Naive thymus-derived CD8-positive, alpha-beta T cell (primary cell): ENCODE measurements around the gene DDHD1. TPM values are rescaled to one million over a fixed set of nuclear protein-coding genes. Genes with fewer than 3 reads are reported as not detected.
"Not testable (repeated sequence)": the region's sequence is repeated elsewhere in the genome, so short reads cannot be mapped to it uniquely, and the experiment has no call there.

ENCODE experiments used
- ATAC-seq, 2 donors: fragments of 150-1000 bp; cut with Tn5 transposase in 1 of 2; sonication (Bioruptor Pico), chemical (Tn5 transposase) in 1 of 2; 1 replicate in 1 of 2; 2 replicates in 1 of 2; pipeline ENCODE4 v1.10.0; 2021; ENCODE audit warnings: mild to moderate bottlenecking in 2 of 2, moderate library complexity in 2 of 2
- POLR2A ChIA-PET: fragments of 350-600 bp; sonication (Branson Sonifier 250); formaldehyde crosslinking; loops from one replicate; lab custom pipeline; 2021; ENCODE audit warnings: antibody characterized with exemption; lab: Charles Lee
- DNase-seq, 10 donors: peaks; one replicate each; pipeline versions ENCODE4 v3.0.0 to v3.0.0-alpha.2; 2020 to 2022
- H3K27ac Mint-ChIP-seq, 10 donors: one replicate each; pipeline ENCODE4 v1.8.0; 2020 to 2022; ENCODE audit warnings: mild to moderate bottlenecking in 10 of 10, mixed read lengths in 10 of 10, moderate library complexity in 4 of 10, inconsistent platforms in 1 of 10
- H3K27me3 Mint-ChIP-seq, 5 donors: one replicate each; pipeline ENCODE4 v1.8.0; 2021 to 2022; ENCODE audit warnings: mixed read lengths in 5 of 5
- H3K36me3 Mint-ChIP-seq, 3 donors: one replicate each; pipeline ENCODE4 v1.8.0; 2020 to 2022; ENCODE audit warnings: mixed read lengths in 3 of 3, mild to moderate bottlenecking in 2 of 3, inconsistent platforms in 1 of 3
- H3K4me1 Mint-ChIP-seq, 4 donors: one replicate each; pipeline ENCODE4 v1.8.0; 2021 to 2022; ENCODE audit warnings: mixed read lengths in 4 of 4
- H3K4me3 Mint-ChIP-seq, 10 donors: one replicate each; pipeline ENCODE4 v1.8.0; 2020 to 2022; ENCODE audit warnings: mild to moderate bottlenecking in 10 of 10, mixed read lengths in 10 of 10, moderate library complexity in 6 of 10, inconsistent platforms in 1 of 10
- H3K9me3 Mint-ChIP-seq, 9 donors: one replicate each; pipeline ENCODE4 v1.8.0; 2020 to 2022; ENCODE audit warnings: mixed read lengths in 9 of 9, mild to moderate bottlenecking in 3 of 9, inconsistent platforms in 1 of 9, moderate library complexity in 1 of 9
- polyA plus RNA-seq, 3 donors: library from polyadenylated mRNA; unstranded; fragments of 300-500 nt; fragmentation: Illumina TruSeq; gene quantifications; one replicate each; pipeline ENCODE4 v1.2.3, GENCODE V29; 2021
- total RNA-seq, 8 experiments: library from RNA in 2 of 8; stranded (reverse) in 2 of 8; gene quantifications; one replicate each; pipeline ENCODE4 v1.2.3 and lab custom pipeline; 2021 to 2026

The DDHD1 gene
- total and polyA plus RNA-seq, 5 experiments from 2014 or later, result 4.3 to 53.1 (median 6.4) TPM

DNA sequence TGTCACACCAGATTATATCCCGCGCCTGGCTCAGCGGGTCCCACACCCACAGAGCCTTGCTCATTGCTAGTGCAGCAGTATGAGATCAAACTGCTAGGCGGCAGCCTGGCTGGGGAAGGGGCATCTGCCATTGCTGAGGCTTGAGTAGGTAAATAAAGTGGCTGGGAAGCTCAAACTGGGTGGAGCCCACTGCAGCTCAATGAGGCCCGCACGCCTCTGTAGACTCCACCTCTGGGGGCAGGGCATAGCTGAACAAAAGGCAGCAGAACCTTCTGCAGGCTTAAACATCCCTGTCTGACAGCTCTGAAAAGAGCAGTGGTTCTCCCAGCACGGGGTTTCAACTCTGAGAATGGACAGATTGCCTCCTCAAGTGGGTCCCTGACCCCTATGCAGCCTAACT lies 68.2 kb downstream of the DDHD1 start:
- DNase-seq, H3K9me3 Mint-ChIP-seq, H3K4me3 Mint-ChIP-seq, ATAC-seq, POLR2A ChIA-PET, H3K27me3 Mint-ChIP-seq, H3K27ac Mint-ChIP-seq: not testable (repeated sequence)
- Mint-ChIP-seq H3K4me1 (peaks cover 10 to 17% (median 17%) of the 10 kb centered on the region in 4 donors), H3K36me3 (peaks cover 11 to 88% (median 71%) of the 10 kb centered on the region in 3 donors)

GRCh38 chr14:53064475-53064874 lies 88.6 kb downstream of the DDHD1 start:
- Mint-ChIP-seq H3K4me1 (peaks cover 0 to 2% (median 0%) of the 10 kb centered on the region in 4 donors), H3K9me3 (no peaks in the 10 kb centered on the region), H3K27ac (peak overlapping the region in 2 of 10 donors; percentile 3 to 5), H3K4me3 (no peak overlapping the region), H3K27me3 (no peaks in the 10 kb centered on the region), H3K36me3 (peaks cover 2 to 40% (median 6%) of the 10 kb centered on the region in 3 donors)
- DNase-seq (no peak), ATAC-seq (no peak)
- POLR2A ChIA-PET, result no interaction called here

- ATAC-seq (no peak), DNase-seq (no peak)
- no peaks in the 10 kb centered on the region for H3K9me3 Mint-ChIP-seq
- H3K4me1 Mint-ChIP-seq, result peaks cover 0 to 2% (median 0%) of the 10 kb centered on the region in 4 donors
- POLR2A ChIA-PET, result interaction anchor here (0.7 kb wide), 1 partner anchor 79 kb away, joined by 3 read pairs; no protein-coding TSS in a partner anchor
- H3K4me3 Mint-ChIP-seq, result no peak overlapping the region
- peaks cover 0 to 42% (median 2%) of the 10 kb centered on the region in 3 donors for H3K36me3 Mint-ChIP-seq
- H3K27ac Mint-ChIP-seq, result no peak overlapping the region
- H3K27me3 Mint-ChIP-seq, result no peaks in the 10 kb centered on the region
Measured at GRCh38 chr14:53062856-53063255, 90.3 kb downstream of the DDHD1 start.

GRCh38 chr14:53060046-53060445 lies 93.1 kb downstream of the DDHD1 start:
- DNase-seq (no peak), ATAC-seq (no peak)
- Mint-ChIP-seq H3K27ac (peak overlapping the region in 1 of 10 donors; percentile 0), H3K36me3 (peaks cover 0 to 42% (median 0%) of the 10 kb centered on the region in 3 donors), H3K4me1 (peaks cover 0 to 6% (median under 1%) of the 10 kb centered on the region in 4 donors), H3K9me3 (no peaks in the 10 kb centered on the region), H3K4me3 (no peak overlapping the region), H3K27me3 (no peaks in the 10 kb centered on the region)
- POLR2A ChIA-PET, result no interaction called here

DNA sequence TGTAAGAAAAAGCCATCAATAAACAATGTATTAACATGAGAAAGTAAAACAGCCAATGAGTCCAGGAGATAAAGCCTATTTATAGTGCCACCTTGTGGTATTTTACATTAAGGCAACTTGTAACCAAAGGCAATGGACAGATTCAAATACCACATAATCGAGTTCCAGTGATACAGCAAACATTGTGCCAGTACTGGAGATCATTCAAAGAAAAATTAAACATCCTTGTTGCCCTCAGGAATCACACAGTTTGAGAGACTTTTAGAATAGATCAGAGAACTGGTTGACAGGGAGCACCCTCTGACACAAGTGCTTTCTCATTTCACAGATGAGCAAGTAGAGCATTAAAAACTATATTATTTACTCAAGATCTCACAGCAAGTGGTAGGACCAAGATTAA lies 98.1 kb downstream of the DDHD1 start:
- POLR2A ChIA-PET, result interaction anchor here (1.7 kb wide), 1 partner anchor 98 kb away, joined by 6 read pairs; the partner anchor contains the start of gene DDHD1
- Mint-ChIP-seq H3K9me3 (no peaks in the 10 kb centered on the region), H3K4me3 (no peak overlapping the region), H3K4me1 (peaks cover 0 to 5% (median 2%) of the 10 kb centered on the region in 4 donors), H3K27ac (no peak overlapping the region), H3K27me3 (no peaks in the 10 kb centered on the region), H3K36me3 (peaks cover 9 to 49% (median 15%) of the 10 kb centered on the region in 3 donors)
- DNase-seq (peak in 3 of 10 donors; percentile 32 to 41 (median 35)), ATAC-seq (peak; percentile 47 to 53)

DNA sequence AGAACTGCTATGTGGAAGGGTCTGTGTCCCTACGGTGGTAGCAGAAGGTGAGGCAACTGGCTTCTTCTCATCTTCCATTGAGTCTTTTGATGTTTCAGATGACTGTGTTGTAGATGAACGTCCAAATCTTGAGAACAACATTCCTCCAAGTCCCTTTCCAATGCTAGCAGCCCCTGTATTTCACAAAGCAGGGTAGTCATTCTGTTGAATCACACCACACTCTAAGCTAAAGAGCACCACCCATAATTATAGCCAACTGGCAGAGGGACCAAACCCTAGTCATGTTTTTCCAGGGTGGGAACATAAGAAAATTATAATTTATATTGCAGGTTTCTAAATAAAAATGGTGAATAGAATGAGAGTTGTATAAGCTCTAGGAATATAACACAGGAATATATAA lies 98.7 kb downstream of the DDHD1 start:
- Mint-ChIP-seq H3K27me3 (no peaks in the 10 kb centered on the region), H3K27ac (peak overlapping the region in 1 of 10 donors; percentile 34), H3K9me3 (no peaks in the 10 kb centered on the region), H3K4me3 (no peak overlapping the region), H3K36me3 (peaks cover 13 to 54% (median 20%) of the 10 kb centered on the region in 3 donors), H3K4me1 (peaks cover 0 to 5% (median 2%) of the 10 kb centered on the region in 4 donors)
- POLR2A ChIA-PET, result interaction anchor here (1.7 kb wide), 1 partner anchor 98 kb away, joined by 6 read pairs; the partner anchor contains the start of gene DDHD1
- ATAC-seq, result no peak
- DNase-seq, result no peak

GRCh38 chr14:53048631-53049030 lies 104.5 kb downstream of the DDHD1 start:
- Mint-ChIP-seq H3K9me3 (no peaks in the 10 kb centered on the region), H3K27ac (no peak overlapping the region), H3K27me3 (no peaks in the 10 kb centered on the region), H3K4me3 (no peak overlapping the region), H3K36me3 (peaks cover 10 to 71% (median 36%) of the 10 kb centered on the region in 3 donors), H3K4me1 (peaks cover 0 to 2% (median 0%) of the 10 kb centered on the region in 4 donors)
- DNase-seq (no peak), ATAC-seq (no peak)
- POLR2A ChIA-PET, result no interaction called here

GRCh38 chr14:53047307-53048069 lies 105.6 kb downstream of the DDHD1 start:
- DNase-seq (no peak), ATAC-seq (no peak)
- Mint-ChIP-seq H3K27ac (no peak overlapping the region), H3K27me3 (no peaks in the 10 kb centered on the region), H3K36me3 (peaks cover 10 to 75% (median 42%) of the 10 kb centered on the region in 3 donors), H3K4me1 (peaks cover 0 to 2% (median 0%) of the 10 kb centered on the region in 4 donors), H3K4me3 (no peak overlapping the region), H3K9me3 (no peaks in the 10 kb centered on the region)
- POLR2A ChIA-PET, result no interaction called here

DNA sequence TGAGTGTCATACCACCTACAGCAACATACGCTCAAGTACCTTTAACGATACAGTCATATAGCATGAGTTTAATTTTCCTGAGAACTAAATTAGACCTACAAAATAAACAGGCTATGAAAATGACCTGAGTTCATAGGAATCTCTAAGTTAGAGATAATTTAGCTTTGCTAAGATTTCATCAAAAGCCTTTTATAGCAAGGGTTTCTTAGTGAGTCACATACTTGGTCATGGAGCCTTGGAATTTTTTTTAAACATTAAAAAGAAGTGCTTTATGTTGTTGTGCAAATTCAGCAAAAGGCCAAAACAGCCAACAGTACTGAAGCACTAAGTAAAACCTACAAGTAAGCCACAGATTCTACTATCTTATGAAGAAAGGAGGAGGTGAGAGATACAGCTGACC lies 108.6 kb downstream of the DDHD1 start:
- Mint-ChIP-seq H3K4me3 (no peak overlapping the region), H3K27ac (no peak overlapping the region), H3K27me3 (no peaks in the 10 kb centered on the region), H3K9me3 (no peaks in the 10 kb centered on the region), H3K36me3 (peaks cover 14 to 80% (median 59%) of the 10 kb centered on the region in 3 donors), H3K4me1 (peaks cover 0 to 3% (median 2%) of the 10 kb centered on the region in 4 donors)
- POLR2A ChIA-PET, result no interaction called here
- no peak for DNase-seq
- no peak for ATAC-seq

DNA sequence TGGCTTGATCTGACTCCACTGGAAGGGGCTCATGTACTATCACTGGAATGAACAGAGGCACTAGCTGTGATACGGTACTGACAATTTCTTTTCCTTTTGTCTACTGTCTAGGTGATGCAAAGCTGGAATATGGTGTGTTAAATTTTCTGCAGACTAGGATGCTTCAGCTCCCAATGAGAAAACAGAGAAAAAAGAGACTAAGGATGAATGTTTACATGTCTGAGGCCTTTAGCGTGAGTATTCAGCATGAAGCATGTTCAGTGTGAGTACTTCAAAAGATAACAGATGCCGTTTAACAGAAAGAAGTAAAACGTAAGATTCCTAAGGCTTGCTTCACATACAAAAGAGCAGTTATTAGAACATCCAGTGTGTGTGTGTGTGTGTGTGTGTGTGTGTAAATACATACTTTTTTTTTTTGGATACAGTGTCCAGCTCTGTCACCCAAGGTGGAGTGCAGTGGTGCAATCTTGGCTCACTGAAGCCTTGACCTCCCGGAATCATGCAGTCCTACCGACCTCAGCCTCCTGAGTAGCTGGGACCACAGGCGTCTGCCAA lies 110.0 kb downstream of the DDHD1 start:
- Mint-ChIP-seq H3K9me3 (no peaks in the 10 kb centered on the region), H3K4me1 (peaks cover 0 to 13% (median 8%) of the 10 kb centered on the region in 4 donors), H3K36me3 (peaks cover 28 to 83% (median 63%) of the 10 kb centered on the region in 3 donors), H3K27me3 (no peaks in the 10 kb centered on the region), H3K4me3 (no peak overlapping the region), H3K27ac (peak overlapping the region in 1 of 10 donors; percentile 26)
- no peak for DNase-seq
- no peak for ATAC-seq
- POLR2A ChIA-PET, result no interaction called here

- POLR2A ChIA-PET, result no interaction called here
- H3K27me3 Mint-ChIP-seq, result no peaks in the 10 kb centered on the region
- ATAC-seq, result no peak
- peaks cover 0 to 5% (median 0%) of the 10 kb centered on the region in 9 donors for H3K9me3 Mint-ChIP-seq
- no peak for DNase-seq
- peaks cover 34 to 85% (median 69%) of the 10 kb centered on the region in 3 donors for H3K36me3 Mint-ChIP-seq
- H3K27ac Mint-ChIP-seq, result peak overlapping the region in 1 of 10 donors; percentile 42
- H3K4me3 Mint-ChIP-seq, result no peak overlapping the region
- H3K4me1 Mint-ChIP-seq, result peaks cover 0 to 13% (median 8%) of the 10 kb centered on the region in 4 donors
Measured at GRCh38 chr14:53042480-53042879, 110.6 kb downstream of the DDHD1 start.

GRCh38 chr14:53041067-53041466 lies 112.1 kb downstream of the DDHD1 start:
- POLR2A ChIA-PET, result no interaction called here
- peaks cover 0 to 13% (median 9%) of the 10 kb centered on the region in 4 donors for H3K4me1 Mint-ChIP-seq
- no peaks in the 10 kb centered on the region for H3K27me3 Mint-ChIP-seq
- peaks cover 39 to 84% (median 73%) of the 10 kb centered on the region in 3 donors for H3K36me3 Mint-ChIP-seq
- no peak overlapping the region for H3K27ac Mint-ChIP-seq
- H3K9me3 Mint-ChIP-seq, result peaks cover 0 to 10% (median 0%) of the 10 kb centered on the region in 9 donors
- H3K4me3 Mint-ChIP-seq, result no peak overlapping the region
- DNase-seq, result no peak
- ATAC-seq, result no peak

GRCh38 chr14:53038629-53039028 lies 114.5 kb downstream of the DDHD1 start:
- ATAC-seq, result peak in 1 of 2 donors; percentile 39
- no peaks in the 10 kb centered on the region for H3K27me3 Mint-ChIP-seq
- peaks cover 0 to 10% (median 0%) of the 10 kb centered on the region in 9 donors for H3K9me3 Mint-ChIP-seq
- no peak overlapping the region for H3K4me3 Mint-ChIP-seq
- peak in 2 of 10 donors; percentile 4 to 20 for DNase-seq
- peaks cover 46 to 79% (median 69%) of the 10 kb centered on the region in 3 donors for H3K36me3 Mint-ChIP-seq
- peak overlapping the region in 1 of 10 donors; percentile 30 for H3K27ac Mint-ChIP-seq
- H3K4me1 Mint-ChIP-seq, result peaks cover 0 to 16% (median 10%) of the 10 kb centered on the region in 4 donors
- POLR2A ChIA-PET, result no interaction called here
